Measurements from ENCODE around the gene GYG2. TPM values are rescaled to one million over a fixed set of nuclear protein-coding genes. Genes with fewer than 3 reads are reported as not detected.

Gene GYG2
- total and polyA plus RNA-seq, 2 of the 8 experiments (the other 6 are each of a cell fraction or from before 2014, with no cell fraction given): 52.8 to 65.3 TPM

DNA sequence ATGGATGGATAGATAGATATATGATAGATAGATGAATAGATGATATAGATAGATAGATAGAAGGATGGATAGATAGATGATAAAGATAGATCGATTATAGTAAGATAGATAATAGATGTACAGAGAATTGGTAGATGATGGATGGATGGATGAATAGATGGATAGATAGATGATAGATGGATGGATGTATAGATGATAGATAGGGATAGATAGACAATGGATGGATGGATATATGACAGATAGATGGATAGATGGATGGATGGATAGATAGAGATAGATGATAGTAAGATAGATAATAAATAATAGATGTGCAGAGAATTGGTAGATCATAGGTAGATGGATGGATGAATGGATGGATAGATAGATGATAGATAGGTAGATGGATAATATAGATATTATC, 12.2 kb downstream of the GYG2 start (continued):
- TF ChIP-seq, protein P1, sequence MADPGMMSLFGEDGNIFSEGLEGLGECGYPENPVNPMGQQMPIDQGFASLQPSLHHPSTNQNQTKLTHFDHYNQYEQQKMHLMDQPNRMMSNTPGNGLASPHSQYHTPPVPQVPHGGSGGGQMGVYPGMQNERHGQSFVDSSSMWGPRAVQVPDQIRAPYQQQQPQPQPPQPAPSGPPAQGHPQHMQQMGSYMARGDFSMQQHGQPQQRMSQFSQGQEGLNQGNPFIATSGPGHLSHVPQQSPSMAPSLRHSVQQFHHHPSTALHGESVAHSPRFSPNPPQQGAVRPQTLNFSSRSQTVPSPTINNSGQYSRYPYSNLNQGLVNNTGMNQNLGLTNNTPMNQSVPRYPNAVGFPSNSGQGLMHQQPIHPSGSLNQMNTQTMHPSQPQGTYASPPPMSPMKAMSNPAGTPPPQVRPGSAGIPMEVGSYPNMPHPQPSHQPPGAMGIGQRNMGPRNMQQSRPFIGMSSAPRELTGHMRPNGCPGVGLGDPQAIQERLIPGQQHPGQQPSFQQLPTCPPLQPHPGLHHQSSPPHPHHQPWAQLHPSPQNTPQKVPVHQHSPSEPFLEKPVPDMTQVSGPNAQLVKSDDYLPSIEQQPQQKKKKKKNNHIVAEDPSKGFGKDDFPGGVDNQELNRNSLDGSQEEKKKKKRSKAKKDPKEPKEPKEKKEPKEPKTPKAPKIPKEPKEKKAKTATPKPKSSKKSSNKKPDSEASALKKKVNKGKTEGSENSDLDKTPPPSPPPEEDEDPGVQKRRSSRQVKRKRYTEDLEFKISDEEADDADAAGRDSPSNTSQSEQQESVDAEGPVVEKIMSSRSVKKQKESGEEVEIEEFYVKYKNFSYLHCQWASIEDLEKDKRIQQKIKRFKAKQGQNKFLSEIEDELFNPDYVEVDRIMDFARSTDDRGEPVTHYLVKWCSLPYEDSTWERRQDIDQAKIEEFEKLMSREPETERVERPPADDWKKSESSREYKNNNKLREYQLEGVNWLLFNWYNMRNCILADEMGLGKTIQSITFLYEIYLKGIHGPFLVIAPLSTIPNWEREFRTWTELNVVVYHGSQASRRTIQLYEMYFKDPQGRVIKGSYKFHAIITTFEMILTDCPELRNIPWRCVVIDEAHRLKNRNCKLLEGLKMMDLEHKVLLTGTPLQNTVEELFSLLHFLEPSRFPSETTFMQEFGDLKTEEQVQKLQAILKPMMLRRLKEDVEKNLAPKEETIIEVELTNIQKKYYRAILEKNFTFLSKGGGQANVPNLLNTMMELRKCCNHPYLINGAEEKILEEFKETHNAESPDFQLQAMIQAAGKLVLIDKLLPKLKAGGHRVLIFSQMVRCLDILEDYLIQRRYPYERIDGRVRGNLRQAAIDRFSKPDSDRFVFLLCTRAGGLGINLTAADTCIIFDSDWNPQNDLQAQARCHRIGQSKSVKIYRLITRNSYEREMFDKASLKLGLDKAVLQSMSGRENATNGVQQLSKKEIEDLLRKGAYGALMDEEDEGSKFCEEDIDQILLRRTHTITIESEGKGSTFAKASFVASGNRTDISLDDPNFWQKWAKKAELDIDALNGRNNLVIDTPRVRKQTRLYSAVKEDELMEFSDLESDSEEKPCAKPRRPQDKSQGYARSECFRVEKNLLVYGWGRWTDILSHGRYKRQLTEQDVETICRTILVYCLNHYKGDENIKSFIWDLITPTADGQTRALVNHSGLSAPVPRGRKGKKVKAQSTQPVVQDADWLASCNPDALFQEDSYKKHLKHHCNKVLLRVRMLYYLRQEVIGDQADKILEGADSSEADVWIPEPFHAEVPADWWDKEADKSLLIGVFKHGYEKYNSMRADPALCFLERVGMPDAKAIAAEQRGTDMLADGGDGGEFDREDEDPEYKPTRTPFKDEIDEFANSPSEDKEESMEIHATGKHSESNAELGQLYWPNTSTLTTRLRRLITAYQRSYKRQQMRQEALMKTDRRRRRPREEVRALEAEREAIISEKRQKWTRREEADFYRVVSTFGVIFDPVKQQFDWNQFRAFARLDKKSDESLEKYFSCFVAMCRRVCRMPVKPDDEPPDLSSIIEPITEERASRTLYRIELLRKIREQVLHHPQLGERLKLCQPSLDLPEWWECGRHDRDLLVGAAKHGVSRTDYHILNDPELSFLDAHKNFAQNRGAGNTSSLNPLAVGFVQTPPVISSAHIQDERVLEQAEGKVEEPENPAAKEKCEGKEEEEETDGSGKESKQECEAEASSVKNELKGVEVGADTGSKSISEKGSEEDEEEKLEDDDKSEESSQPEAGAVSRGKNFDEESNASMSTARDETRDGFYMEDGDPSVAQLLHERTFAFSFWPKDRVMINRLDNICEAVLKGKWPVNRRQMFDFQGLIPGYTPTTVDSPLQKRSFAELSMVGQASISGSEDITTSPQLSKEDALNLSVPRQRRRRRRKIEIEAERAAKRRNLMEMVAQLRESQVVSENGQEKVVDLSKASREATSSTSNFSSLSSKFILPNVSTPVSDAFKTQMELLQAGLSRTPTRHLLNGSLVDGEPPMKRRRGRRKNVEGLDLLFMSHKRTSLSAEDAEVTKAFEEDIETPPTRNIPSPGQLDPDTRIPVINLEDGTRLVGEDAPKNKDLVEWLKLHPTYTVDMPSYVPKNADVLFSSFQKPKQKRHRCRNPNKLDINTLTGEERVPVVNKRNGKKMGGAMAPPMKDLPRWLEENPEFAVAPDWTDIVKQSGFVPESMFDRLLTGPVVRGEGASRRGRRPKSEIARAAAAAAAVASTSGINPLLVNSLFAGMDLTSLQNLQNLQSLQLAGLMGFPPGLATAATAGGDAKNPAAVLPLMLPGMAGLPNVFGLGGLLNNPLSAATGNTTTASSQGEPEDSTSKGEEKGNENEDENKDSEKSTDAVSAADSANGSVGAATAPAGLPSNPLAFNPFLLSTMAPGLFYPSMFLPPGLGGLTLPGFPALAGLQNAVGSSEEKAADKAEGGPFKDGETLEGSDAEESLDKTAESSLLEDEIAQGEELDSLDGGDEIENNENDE (IDR thresholded peaks at IDR 0.05; ENCODE audit: insufficient replicate concordance, low read length): no peak
